Liver (tissue), 9 donors: Measurements from ENCODE around the gene KCNMA1. TPM values are rescaled to one million over a fixed set of nuclear protein-coding genes. Genes with fewer than 3 reads are reported as not detected.

Source experiments
- DNase-seq: peaks from one replicate; pipeline ENCODE4 v3.0.0-alpha.2; 2017; ENCODE audit warnings: low spot score
- H3K27ac ChIP-seq, 2 donors: one replicate each; pipeline ENCODE4 v1.7.0; 2013; ENCODE audit warnings: inconsistent platforms in 2 of 2, low read length in 2 of 2, control low read depth in 1 of 2, low read depth in 1 of 2, mild to moderate bottlenecking in 1 of 2
- H3K27me3 ChIP-seq, 4 donors: one replicate each; pipeline versions ENCODE4 v1.6.1 to v1.7.0; 2013; ENCODE audit warnings: low read length in 3 of 4, inconsistent platforms in 1 of 4, mild to moderate bottlenecking in 1 of 4, moderate library complexity in 1 of 4; ENCODE audit not compliant: control insufficient read depth in 4 of 4, insufficient read depth in 4 of 4
- H3K36me3 ChIP-seq, 4 donors: one replicate each; pipeline versions ENCODE4 v1.6.1 to v1.7.0; 2013; ENCODE audit warnings: low read length in 3 of 4, mild to moderate bottlenecking in 3 of 4, low read depth in 1 of 4, moderate library complexity in 1 of 4; ENCODE audit not compliant: control insufficient read depth in 4 of 4, insufficient read depth in 3 of 4
- H3K4me1 ChIP-seq, 4 donors: one replicate each; pipeline versions ENCODE4 v1.6.1 to v1.7.0; 2013; ENCODE audit warnings: low read length in 3 of 4, mild to moderate bottlenecking in 3 of 4, moderate library complexity in 1 of 4; ENCODE audit not compliant: control insufficient read depth in 4 of 4, insufficient read depth in 4 of 4
- H3K4me3 ChIP-seq, 3 donors: one replicate each; pipeline versions ENCODE4 v1.6.1 to v1.7.0; 2013; ENCODE audit warnings: low read length in 3 of 3, control low read depth in 1 of 3, low read depth in 1 of 3, mild to moderate bottlenecking in 1 of 3
- H3K9ac ChIP-seq, 2 donors: one replicate each; pipeline ENCODE4 v1.7.0; 2013; ENCODE audit warnings: low read length in 2 of 2, mild to moderate bottlenecking in 2 of 2, moderate library complexity in 2 of 2, control low read depth in 1 of 2, low read depth in 1 of 2
- H3K9me3 ChIP-seq, 4 donors: one replicate each; pipeline versions ENCODE4 v1.6.1 to v1.7.0; 2013; ENCODE audit warnings: low read length in 3 of 4; ENCODE audit not compliant: control insufficient read depth in 4 of 4
- EGR1 ChIP-seq, 2 donors: IDR thresholded peaks; 2 replicates each; pipeline ENCODE4 v1.6.1; 2016 to 2018; ENCODE audit warnings: antibody characterized with exemption in 2 of 2, low read depth in 2 of 2
- FOXA1 ChIP-seq: IDR thresholded peaks from 2 replicates; pipeline ENCODE4 v1.6.1; 2016; ENCODE audit warnings: antibody characterized with exemption
- FOXA2 ChIP-seq: IDR thresholded peaks from 2 replicates; pipeline ENCODE4 v1.6.1; 2016; ENCODE audit warnings: antibody characterized with exemption
- RAD21 ChIP-seq, 2 donors: IDR thresholded peaks; 2 replicates each; pipeline ENCODE4 v1.6.1; 2016; ENCODE audit warnings: antibody characterized with exemption in 2 of 2, mild to moderate bottlenecking in 2 of 2
- SP1 ChIP-seq: IDR thresholded peaks from 2 replicates; pipeline ENCODE4 v1.6.1; 2018; ENCODE audit warnings: antibody characterized with exemption, mild to moderate bottlenecking
- TAF1 ChIP-seq: conservative IDR thresholded peaks from 2 replicates; pipeline ENCODE4 v1.6.1; 2016; ENCODE audit warnings: antibody characterized with exemption, mild to moderate bottlenecking
- YY1 ChIP-seq: IDR thresholded peaks from 2 replicates; pipeline ENCODE4 v1.6.1; 2016; ENCODE audit warnings: antibody characterized with exemption, mild to moderate bottlenecking
- WGBS: extraction: QIAGEN DNeasy Blood & Tissue Kit; methylation state at CpG from one replicate; pipeline ENCODE4 v1.1.7; 2013; 5-methylcytosine and 5-hydroxymethylcytosine counted together
- polyA plus RNA-seq, 2 donors: library from polyadenylated mRNA; stranded (reverse) in 1 of 2; unstranded in 1 of 2; fragments of 200-250 nt in 1 of 2; fragments of >200 nt in 1 of 2; fragmentation: Nextera tagmentation in 1 of 2; extraction: Ambion mirVana in 1 of 2; gene quantifications; one replicate each; pipeline versions ENCODE4 v1.2.1 to v1.2.3, GENCODE V29; 2013 to 2015
- total RNA-seq, 2 donors: library from RNA; depleted of rRNA; stranded (reverse); fragments of >200 nt; gene quantifications; one replicate each; pipeline ENCODE4 v1.2.3, GENCODE V29; 2014
- TF ChIP-seq, protein P1 (sequence below): IDR thresholded peaks from 2 replicates; pipeline ENCODE4 v1.6.1; 2016; ENCODE audit warnings: antibody characterized with exemption
- TF ChIP-seq, protein P2 (sequence below): IDR thresholded peaks from 2 replicates; pipeline ENCODE4 v1.6.1; 2016; ENCODE audit warnings: antibody characterized with exemption, mild to moderate bottlenecking
- TF ChIP-seq, protein P3 (sequence below): IDR thresholded peaks from 2 replicates; pipeline ENCODE4 v1.6.1; 2016; ENCODE audit warnings: antibody characterized with exemption
- TF ChIP-seq, protein P4 (sequence below): fragments of 150-350 bp; IDR thresholded peaks from 2 replicates; pipeline ENCODE4 v1.5.1; 2017; ENCODE audit warnings: improper control_type of control experiment, low read depth, low read length; ENCODE audit not compliant: missing input control
- donor health status: healthy.
- donor health status: healthy.
- donor health status: healthy.
- donor health status: healthy.
- donor health status: healthy.

Gene KCNMA1
- total and polyA plus RNA-seq, 4 donors: 2.5 to 9.7 (median 4.7) TPM

DNA sequence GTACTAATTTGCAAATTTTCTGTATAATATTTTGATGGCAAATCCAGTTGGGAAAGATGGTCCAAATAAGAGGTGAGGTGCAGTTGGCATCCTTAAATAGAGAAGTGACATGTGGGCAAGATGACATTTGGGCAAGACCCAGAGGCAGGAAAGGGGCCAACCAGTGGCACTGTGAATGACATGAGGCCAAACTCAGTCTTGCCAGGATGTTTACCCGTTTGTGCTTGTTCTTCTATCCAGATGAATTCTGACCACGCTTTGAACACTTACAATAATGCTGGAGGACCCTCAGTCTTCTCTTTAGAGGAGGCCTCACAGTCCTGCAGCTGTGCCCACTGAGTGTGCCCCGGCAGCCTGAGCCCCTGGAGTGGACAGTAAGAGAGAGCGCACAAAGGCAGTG, 45.1 kb downstream of the KCNMA1 start:
- 91% methylated on average over 4 of the region's 4 CpGs for WGBS
- Histone ChIP-seq H3K27me3 (no peaks in the 10 kb centered on the region), H3K4me1 (peaks cover 0 to 8% (median 4%) of the 10 kb centered on the region in 4 donors), H3K4me3 (no peak overlapping the region), H3K27ac (no peak overlapping the region), H3K9ac (no peak overlapping the region), H3K36me3 (no peaks in the 10 kb centered on the region), H3K9me3 (no peaks in the 10 kb centered on the region)
- no peak for TF ChIP-seq TAF1
- TF ChIP-seq, protein P1, sequence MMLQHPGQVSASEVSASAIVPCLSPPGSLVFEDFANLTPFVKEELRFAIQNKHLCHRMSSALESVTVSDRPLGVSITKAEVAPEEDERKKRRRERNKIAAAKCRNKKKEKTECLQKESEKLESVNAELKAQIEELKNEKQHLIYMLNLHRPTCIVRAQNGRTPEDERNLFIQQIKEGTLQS: no peak
- no peak for TF ChIP-seq FOXA2
- TF ChIP-seq, protein P2, sequence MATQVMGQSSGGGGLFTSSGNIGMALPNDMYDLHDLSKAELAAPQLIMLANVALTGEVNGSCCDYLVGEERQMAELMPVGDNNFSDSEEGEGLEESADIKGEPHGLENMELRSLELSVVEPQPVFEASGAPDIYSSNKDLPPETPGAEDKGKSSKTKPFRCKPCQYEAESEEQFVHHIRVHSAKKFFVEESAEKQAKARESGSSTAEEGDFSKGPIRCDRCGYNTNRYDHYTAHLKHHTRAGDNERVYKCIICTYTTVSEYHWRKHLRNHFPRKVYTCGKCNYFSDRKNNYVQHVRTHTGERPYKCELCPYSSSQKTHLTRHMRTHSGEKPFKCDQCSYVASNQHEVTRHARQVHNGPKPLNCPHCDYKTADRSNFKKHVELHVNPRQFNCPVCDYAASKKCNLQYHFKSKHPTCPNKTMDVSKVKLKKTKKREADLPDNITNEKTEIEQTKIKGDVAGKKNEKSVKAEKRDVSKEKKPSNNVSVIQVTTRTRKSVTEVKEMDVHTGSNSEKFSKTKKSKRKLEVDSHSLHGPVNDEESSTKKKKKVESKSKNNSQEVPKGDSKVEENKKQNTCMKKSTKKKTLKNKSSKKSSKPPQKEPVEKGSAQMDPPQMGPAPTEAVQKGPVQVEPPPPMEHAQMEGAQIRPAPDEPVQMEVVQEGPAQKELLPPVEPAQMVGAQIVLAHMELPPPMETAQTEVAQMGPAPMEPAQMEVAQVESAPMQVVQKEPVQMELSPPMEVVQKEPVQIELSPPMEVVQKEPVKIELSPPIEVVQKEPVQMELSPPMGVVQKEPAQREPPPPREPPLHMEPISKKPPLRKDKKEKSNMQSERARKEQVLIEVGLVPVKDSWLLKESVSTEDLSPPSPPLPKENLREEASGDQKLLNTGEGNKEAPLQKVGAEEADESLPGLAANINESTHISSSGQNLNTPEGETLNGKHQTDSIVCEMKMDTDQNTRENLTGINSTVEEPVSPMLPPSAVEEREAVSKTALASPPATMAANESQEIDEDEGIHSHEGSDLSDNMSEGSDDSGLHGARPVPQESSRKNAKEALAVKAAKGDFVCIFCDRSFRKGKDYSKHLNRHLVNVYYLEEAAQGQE: no peak
- TF ChIP-seq RAD21 (IDR thresholded peaks at IDR 0.05): no peak
- no peak for DNase-seq

DNA sequence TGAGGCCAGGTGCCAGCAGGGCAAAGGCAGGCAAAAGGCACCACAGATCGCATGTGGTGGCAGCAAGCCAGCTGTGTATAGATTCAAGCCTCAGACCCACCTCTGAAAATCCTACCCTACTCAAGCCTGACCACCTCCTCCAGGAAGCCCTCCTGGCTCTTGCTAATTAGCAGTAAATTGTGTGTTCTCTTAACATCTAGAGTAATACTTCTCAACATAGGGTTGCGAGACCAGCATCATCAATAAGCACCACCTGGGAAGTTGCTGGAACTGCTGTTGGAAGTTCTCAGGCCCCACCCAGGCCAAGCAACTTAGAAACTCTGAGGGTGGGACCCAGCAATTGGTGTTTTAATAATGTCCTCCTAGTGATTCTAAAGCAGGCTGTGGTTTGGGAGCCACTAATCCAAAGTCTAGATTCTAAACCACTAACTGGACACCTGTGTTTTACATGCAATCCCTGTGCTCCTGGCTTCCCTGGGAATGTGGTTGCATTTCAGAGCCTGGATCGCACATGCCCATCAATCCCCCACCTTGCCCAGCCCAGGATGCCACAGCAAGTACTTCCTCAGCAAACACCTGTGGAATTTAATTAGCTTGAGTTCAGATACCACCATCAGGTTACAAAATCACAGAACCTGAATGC, 46.2 kb downstream of the KCNMA1 start:
- Histone ChIP-seq H3K27me3 (no peaks in the 10 kb centered on the region), H3K4me3 (no peak overlapping the region), H3K27ac (no peak overlapping the region), H3K9me3 (no peaks in the 10 kb centered on the region), H3K9ac (no peak overlapping the region), H3K36me3 (no peaks in the 10 kb centered on the region), H3K4me1 (peaks cover 0 to 16% (median 10%) of the 10 kb centered on the region in 4 donors)
- WGBS: 89% methylated on average over 3 of the region's 3 CpGs
- TF ChIP-seq, protein P3, sequence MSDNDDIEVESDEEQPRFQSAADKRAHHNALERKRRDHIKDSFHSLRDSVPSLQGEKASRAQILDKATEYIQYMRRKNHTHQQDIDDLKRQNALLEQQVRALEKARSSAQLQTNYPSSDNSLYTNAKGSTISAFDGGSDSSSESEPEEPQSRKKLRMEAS: no peak
- TF ChIP-seq FOXA1 (no peak), EGR1 (IDR thresholded peaks at IDR 0.05; ENCODE audit: low read depth in 2 of 2) (no peak), FOXA2 (no peak), SP1 (no peak), YY1 (no peak)
- TF ChIP-seq, protein P1: no peak
- TF ChIP-seq, protein P4, sequence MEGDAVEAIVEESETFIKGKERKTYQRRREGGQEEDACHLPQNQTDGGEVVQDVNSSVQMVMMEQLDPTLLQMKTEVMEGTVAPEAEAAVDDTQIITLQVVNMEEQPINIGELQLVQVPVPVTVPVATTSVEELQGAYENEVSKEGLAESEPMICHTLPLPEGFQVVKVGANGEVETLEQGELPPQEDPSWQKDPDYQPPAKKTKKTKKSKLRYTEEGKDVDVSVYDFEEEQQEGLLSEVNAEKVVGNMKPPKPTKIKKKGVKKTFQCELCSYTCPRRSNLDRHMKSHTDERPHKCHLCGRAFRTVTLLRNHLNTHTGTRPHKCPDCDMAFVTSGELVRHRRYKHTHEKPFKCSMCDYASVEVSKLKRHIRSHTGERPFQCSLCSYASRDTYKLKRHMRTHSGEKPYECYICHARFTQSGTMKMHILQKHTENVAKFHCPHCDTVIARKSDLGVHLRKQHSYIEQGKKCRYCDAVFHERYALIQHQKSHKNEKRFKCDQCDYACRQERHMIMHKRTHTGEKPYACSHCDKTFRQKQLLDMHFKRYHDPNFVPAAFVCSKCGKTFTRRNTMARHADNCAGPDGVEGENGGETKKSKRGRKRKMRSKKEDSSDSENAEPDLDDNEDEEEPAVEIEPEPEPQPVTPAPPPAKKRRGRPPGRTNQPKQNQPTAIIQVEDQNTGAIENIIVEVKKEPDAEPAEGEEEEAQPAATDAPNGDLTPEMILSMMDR: no peak
- no peak for DNase-seq
